Right ventricle myocardium inferior (tissue), 1 donor: Measurements from ENCODE around the gene FAR2. TPM values are rescaled to one million over a fixed set of nuclear protein-coding genes. Genes with fewer than 3 reads are reported as not detected.
A peak's percentile ranks its signal among the peaks of the same experiment; 100 is the strongest.
"Not testable (repeated sequence)": the region's sequence is repeated elsewhere in the genome, so short reads cannot be mapped to it uniquely, and the experiment has no call there.

Experiments used
- ATAC-seq: fragments of 200-7000 bp; cut with Tn5 transposase; one replicate; pipeline ENCODE4 v1.9.1; 2020; ENCODE audit warnings: mild to moderate bottlenecking, moderate library complexity
- DNase-seq: peaks from one replicate; pipeline ENCODE4 v3.0.0; 2021; ENCODE audit errors: missing footprints
- intact Hi-C: fragments of 100-400 bp; cut with DNase I; formaldehyde crosslinking; loops from one replicate; pipeline ENCODE4 v1.11.0; 2022
- total RNA-seq: library from RNA; stranded (reverse); fragmentation: NEBNext Ultra II Directional; extraction: Animal tissue kit (Norgen Biotek cat#: 25700); gene quantifications from one replicate; pipeline ENCODE4 v1.2.1, GENCODE V29; 2021
- donor health status: DM: no; HTN: yes; CAD: no; lungs with severe emphysema.

FAR2 gene
- total RNA-seq, 1 donor from 2014 or later = 4.1 TPM

DNA sequence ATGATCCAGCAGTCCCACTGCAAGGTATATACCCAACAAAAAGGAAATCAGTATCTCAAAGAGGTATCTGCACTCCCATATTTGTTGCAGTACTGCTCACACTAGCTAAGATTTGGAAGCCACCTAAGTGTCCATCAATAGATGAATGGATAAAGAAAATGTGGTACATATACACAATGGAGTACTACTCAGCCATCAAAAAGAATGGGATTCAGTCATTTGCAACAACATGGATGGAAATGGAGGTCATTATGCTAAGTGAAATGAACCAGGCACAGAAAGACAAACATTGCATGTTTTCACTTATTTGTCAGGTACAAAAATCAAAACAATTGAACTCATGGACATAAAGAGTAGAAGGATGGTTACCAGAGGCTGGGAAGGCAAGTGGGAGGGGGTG is 141.4 kb downstream of the FAR2 start:
- ATAC-seq, intact Hi-C loops, DNase-seq: not testable (repeated sequence)

DNA sequence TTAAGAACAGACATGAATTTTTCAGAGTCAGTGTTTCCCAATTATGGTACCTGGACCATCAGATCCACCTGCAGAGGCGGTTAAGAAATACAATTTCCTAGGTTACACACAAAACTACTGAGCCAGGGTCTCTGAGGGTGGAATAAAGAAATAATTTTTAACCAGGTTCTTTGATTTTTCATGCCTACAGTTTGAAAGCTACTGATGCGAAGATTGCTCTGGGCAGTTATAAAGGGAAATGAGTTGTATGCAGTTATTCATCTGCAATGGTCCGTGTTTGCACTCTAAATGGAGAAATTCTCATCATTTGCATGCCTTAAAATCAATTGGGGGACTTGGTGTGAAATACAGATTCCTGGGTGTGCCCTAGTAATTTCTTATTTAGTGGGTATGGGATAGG is 142.1 kb downstream of the FAR2 start:
- ATAC-seq (no peak), DNase-seq (no peak)
- intact Hi-C loops = no loop called here

DNA sequence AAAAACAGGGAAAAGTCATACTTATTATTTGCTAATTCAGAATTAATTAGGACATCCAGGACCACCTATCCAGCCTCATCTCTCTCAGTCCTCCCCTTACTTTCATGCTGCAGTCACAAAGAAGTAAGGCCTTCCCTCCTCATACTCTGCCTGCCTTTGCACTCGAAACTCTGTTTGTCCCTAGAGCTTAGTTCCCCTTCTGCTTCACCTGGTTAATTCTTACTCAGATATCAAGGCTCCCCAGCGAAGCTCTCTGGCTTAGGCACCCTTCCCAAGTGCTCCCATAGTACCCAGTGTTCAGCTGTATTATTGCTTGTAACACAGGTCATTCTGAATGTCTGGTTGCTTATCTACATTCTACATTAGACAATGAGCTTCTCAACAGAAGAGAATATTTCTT is 150.6 kb downstream of the FAR2 start:
- no peak for DNase-seq
- ATAC-seq = no peak
- intact Hi-C loops = no loop called here

DNA sequence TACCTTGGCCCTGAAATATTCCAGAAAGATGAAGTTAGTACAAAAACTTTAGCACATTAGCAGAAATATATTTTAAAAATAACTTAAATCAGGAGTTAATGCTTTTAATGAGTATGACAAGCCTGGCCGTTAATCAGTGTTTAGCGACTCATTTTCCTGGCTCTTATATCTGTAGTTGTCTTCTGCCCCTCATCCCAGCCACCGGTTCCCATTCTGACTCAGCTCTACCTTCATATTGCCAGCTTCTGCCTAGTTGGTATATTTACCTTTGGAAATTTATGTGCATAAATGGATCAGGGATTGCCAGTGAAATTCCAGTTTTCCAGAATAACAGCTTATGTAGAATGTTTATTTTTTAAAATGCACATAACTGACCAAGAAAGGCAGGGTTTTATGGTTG is 152.0 kb downstream of the FAR2 start:
- no peak for ATAC-seq
- intact Hi-C loops = no loop called here
- DNase-seq = no peak

DNA sequence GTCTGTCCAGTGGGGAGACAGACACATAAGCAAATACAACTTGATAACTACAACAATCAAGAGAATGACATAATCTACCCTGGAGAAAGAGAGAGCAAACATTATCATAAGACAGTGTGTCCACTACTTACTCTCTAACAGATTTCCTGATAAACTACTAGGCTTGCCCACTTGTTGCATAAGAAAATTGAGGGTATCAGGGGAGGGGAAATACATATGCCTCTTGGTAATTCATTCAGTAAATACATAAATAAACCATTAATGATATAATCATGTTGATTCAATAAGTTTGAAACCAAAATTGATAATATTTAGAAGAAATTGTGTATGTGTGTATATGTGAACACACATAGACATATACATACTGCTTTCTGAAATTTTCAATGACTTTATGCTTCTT is 155.3 kb downstream of the FAR2 start:
- intact Hi-C loops = no loop called here
- ATAC-seq = no peak
- no peak for DNase-seq

DNA sequence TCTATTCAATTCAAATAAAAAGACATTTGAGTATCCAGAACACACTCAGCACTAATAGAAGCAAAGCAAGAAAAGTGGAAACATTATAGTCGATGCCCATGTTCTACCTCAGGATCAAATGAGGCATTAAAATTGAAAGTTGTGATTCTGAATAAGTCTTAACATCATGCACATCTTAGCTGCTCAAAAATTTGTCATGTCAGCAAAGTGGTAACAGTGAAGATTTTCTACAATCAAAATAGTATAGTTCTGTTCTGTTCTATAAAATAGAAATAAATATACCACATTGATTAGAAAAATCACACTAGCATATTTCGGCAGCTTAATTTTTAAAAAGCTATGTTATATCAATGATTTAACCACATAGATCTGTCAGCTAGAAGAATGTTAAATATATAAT is 157.2 kb downstream of the FAR2 start:
- no peak for ATAC-seq
- DNase-seq = no peak
- intact Hi-C loops = no loop called here

DNA sequence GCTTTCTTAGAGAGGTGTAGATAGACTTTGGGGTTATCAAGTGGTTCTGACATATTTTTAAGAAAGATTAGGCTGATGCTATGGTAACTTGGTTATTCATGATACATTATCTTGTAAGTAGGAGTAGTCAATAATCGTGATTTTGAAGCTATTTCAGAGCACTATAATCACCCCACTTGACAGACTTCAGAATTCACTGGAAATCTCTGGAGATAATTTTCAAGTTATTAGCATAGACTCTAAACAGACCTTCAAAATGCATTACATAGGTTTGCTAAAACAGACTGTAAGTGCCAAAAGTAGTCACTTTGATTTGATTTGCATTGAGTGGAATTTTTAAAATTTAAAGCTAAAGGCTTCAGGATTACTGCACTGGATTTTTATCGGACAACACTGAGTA is 157.6 kb downstream of the FAR2 start:
- intact Hi-C loops = no loop called here
- ATAC-seq (no peak), DNase-seq (no peak)

DNA sequence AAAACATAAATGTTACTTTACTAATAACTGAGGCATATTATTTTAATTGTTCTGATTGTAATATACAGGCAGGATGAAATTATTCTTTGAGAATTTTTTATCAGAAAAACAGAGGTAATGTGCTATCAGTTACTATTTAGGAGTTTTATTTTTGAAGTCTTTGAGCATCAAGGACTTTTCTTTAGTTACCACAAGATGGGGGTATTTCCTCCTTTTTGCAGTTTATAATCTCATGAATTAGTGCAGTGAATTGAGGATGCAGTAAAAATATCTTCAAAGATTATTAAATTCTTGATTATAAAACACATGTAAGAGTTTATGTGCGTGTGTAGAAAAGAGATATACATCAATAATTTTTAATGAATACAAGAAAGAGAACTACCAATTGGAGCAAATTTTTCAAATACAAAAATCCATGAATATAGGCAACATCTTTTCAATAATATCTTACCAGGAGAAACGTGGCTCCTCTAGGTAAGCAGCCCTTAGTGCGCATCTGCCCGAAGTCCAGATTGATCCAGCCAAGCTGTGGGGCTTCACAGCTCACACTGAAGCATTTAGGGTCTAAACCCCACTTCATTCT is 160.3 kb downstream of the FAR2 start:
- ATAC-seq (no peak), DNase-seq (no peak)
- intact Hi-C loops = no loop called here

DNA sequence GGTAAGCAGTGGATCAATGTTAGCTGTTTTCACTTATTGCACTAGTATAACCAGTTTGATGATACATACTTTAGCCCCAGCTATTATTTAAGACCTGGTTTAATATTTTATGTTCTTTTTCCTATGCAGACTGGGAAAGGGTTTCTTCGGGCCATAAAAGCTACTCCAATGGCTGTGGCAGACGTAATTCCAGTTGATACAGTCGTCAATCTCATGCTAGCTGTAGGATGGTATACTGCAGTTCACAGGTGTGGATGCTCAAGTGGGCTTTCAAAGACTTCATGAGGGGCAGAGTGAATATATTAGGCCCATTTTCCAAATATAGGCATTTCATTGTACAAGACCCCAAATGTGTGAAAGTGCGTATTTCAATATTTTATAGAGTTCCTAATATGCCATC is 161.8 kb downstream of the FAR2 start:
- DNase-seq = no peak
- intact Hi-C loops = no loop called here
- no peak for ATAC-seq

DNA sequence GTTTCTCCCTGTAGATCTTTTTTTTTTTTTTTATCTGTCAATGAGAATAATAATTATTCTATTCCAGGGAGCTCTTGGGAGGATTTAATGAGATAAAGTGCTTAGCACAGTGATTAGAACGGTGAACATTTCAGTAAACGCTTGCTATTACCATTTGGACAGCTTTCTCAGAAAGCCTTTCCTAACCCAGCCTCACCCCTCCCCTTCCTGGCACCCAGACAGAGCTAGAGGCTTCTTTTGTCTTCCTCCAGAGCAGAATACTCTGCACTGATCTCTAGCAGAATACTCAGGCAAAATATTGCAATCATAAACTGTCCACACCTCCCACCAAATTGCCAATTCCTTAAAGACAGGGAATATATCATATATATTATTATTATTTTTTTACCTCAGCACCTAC is 165.3 kb downstream of the FAR2 start:
- intact Hi-C loops = no loop called here

DNA sequence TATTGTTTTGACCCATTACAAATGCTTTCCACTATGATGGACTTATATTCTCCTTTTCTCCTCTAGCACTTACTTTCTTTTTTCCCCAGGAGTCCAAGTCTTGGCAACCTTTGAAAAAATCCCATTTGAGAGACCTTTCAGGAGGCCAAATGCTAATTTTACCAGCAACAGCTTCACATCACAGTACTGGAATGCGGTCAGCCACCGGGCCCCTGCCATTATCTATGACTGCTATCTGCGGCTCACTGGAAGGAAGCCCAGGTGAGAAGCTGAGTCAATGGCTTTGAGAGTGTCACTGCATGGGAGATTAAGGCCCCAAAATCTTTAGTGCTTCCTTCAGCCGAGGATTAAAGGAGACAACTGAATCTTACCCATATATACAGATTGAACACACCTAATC is 167.7 kb downstream of the FAR2 start:
- ATAC-seq (peak; percentile 55), DNase-seq (peak; percentile 72)
- intact Hi-C loops = loop anchor here (5.0 kb wide), 1 partner anchor 239 kb away; no protein-coding TSS in a partner anchor

More for the DNA sequence above, 165.3 kb downstream of the FAR2 start:
- DNase-seq (no peak), ATAC-seq (no peak)

DNA sequence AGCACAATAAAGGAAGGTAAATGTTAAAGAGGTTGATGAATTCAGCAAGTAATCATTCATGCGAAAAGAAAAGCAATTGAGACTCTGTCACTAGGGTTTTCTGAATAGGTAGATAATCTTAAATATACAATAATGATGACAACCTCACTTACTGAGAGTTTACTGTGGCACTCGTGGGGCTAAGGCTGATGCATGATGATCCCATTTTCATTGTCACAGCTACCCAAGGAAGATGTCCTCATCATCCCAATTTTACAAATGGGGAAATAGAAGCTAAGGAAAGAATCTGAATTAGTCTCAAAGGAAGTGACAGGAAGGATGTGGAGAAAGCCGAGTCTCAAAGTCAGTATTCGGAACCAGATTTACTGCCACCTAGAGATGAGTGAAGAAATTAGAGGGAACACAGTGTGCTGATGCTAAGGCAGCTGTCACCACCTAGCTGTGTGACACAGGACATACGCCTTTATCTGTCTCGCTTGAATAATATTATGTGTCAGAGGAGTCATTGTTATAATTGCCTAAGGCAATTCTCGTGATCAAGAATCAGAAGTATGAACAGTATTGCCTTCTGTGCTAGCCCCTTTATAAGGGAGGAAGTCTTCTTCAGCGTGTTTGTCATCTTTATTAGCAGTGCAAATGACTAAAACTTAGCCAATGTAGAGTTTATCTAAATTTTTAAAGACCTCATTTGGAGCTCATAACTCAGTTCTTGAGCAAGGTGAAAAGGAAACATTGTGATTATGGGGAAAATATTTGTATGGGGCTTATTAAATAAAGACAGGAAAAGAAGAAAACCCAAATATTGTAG is 168.7 kb downstream of the FAR2 start:
- intact Hi-C loops = loop anchor here (5.0 kb wide), 1 partner anchor 240 kb away; no protein-coding TSS in a partner anchor
- DNase-seq = no peak
- peak; percentile 98 for ATAC-seq

DNA sequence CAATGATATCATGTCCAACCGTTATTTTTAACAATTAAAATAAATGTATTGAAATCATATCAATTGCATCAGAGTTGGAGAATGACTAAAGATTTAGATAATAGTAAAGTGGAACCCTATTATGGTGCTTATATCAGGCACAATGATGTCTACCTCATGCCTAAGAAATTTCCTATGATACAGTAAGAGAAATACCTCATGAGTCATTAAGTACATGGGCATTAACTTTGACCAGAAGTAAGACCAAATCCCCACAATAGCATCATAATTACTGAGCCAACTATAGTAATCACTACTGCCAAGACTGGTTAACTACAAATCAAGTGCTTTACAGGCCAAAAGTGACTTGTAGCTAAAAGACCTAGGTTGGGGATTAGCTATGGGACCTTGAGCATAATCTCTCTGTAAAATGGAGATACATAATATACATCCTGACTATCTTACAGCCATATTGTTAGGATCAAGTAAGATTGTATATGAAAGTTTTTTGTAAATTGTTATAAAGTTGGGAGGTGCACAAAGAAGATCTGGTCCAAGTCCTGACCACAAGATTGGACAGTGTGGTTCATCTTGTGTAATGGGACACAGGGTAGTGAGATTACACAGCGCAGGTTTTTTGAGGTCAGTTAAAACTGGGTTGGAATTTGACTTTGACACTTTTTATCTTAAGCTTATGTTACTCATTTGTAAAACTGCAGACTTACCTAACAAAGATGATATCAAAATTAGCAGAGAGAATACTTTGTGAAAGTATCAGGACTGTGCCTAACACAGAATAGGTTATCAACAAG is 171.4 kb downstream of the FAR2 start:
- DNase-seq (no peak), ATAC-seq (no peak)
- intact Hi-C loops = no loop called here

DNA sequence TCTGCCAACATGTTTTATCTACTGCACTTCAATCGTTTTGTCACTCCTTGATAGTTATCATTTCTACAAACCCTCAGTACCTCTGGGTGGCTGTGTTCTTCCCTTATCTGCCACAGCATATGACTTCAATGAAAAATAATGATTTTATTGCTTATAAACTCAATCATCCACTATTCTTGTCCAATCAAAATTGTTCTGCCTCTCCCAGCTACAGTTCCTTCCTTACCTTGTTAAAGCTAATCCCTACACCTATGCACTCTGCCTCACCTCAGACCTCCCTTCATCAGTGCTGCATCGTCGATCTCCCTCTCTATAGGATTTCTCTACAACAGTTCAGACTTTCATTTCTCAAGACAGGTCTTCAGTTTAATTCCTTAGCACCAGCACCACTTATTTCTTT is 173.1 kb downstream of the FAR2 start:
- no peak for ATAC-seq
- intact Hi-C loops = no loop called here
- no peak for DNase-seq

DNA sequence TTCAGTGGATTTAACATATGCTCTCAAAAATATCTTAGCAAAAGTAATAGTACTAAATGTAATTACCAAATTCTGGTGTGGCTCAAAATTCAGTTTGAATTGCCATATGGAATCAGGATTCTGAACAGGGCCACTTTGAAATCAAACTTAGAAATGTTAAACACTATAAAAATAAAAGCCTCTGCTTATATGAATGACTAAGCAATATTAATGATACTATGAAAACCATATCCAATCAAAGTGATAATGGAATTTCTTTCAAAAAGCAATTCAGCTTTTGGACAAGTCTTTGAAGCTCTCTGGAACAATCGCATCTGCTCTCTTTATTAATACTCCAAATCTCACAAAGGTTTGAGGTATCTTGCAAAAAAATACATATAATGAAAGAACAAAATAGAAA is 180.3 kb downstream of the FAR2 start:
- intact Hi-C loops = no loop called here
- DNase-seq = no peak
- ATAC-seq = no peak

DNA sequence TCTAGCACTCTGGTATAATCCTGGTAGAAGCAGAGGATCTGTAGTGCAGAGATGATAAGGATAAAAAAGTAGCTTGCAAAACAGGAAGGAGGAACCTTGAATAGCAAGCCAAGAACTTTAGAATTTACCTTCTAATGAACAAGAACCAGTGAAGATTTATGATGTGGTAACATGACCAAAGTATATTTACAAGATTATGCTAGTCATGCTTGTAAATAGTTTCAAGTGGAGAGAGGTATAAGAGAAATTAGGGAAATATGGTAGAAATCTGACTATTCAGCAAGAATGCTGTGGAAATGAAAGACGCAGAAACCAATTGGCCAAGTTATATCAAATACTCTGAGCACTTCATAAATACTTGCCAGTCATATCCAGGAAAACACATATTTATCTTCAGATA is 184.1 kb downstream of the FAR2 start:
- DNase-seq (no peak), ATAC-seq (no peak)
- intact Hi-C loops = no loop called here

DNA sequence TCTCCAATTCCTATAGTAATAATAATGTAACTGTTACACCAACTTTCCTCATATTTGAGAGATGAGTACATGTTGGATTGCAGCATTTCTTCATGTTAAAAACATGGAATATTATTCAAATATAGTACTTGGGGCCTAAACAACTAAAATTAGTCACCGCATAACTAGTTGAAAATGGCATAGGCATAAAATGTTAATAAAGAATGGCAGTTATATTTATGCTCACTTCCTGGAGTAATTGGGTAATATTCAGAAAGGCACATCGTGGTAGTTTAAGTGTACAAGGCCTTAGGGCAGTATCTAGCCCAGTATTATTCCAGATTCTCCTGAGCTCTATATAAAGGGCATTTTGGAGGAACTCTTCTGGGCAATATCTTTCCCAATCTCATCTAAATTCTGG is 185.9 kb downstream of the FAR2 start:
- intact Hi-C loops = no loop called here
- DNase-seq (no peak), ATAC-seq (no peak)

DNA sequence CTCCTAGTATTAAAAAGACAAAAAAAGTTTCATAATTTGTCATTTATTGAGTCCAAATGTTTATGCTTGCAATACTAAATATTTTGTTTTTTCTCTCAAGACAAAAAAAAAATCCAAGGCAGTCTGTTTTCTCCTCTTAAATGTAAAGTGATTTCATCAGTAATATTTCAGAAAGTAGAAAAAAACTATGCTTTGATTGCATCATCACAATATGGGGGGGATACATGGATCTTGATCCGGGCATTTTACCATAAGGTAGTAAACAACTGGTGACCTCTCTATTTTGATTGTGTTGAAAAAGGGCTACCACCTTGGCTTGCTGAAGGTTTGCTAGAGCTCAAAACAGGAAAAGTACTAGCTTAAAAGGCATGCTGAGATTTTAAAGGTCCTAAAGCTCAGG is 188.2 kb downstream of the FAR2 start:
- DNase-seq (no peak), ATAC-seq (no peak)
- intact Hi-C loops = no loop called here

DNA sequence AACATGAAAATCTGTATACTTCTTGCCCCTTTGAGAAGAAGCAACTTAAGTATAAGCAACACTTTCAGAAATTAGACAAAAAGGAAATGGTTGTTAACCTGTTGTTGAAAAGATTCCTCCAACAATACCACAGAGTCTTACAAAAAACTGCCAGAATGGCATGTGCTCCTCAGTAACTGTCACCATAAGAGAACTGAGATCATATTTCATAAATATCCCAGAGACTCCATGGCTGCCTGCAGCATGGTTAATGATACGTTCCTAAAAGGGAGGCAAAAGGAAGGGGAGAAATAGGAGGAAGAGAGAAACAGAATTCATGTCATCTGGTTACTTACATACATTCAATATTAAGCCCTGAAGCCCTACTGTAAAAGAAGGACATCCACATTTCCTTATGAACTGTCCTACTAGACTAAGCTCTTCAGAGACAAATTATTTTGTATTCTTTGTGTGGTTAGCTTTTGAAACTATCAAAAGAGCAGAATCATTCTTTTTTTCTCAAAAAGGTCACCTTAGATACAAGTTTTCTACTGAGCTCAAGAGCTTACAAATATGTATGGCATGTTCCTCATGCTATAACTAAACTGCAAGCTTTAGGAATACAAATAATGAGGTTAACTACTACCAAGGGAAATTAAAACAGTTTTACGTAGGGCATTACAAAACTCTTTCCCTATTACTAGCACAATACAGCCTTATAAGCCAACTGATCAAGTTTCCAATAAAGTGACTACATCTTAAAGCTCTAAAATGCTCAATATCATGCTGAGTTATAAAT is 194.1 kb downstream of the FAR2 start:
- intact Hi-C loops = no loop called here
- ATAC-seq (peak; percentile 44), DNase-seq (no peak)
